HG03066 (cell line): ENCODE measurements around the gene KRTAP4-6.
"Not testable (repeated sequence)": the region's sequence is repeated elsewhere in the genome, so short reads cannot be mapped to it uniquely, and the experiment has no call there.

ENCODE experiments used
- ATAC-seq: cut with Tn5 transposase; IDR thresholded peaks from one replicate; pipeline ENCODE4 v1.9.1; 2021; ENCODE audit warnings: low read depth; ENCODE audit not compliant: unreplicated experiment

The KRTAP4-6 gene

GRCh38 chr17:41111151-41111885 lies 29.0 kb downstream of the KRTAP4-6 start:
- ATAC-seq, result no peak

- not testable (repeated sequence) for ATAC-seq
Measured at GRCh38 chr17:41108728-41109386, 31.5 kb downstream of the KRTAP4-6 start.

GRCh38 chr17:41107941-41108450 lies 32.3 kb downstream of the KRTAP4-6 start:
- ATAC-seq, result no peak

GRCh38 chr17:41105347-41105746 lies 35.0 kb downstream of the KRTAP4-6 start, which contains the start of gene KRTAP4-9:
Gene KRTAP4-9, plus strand, starts transcription at chr17:41105389. Its CDS starts 0 bp downstream, at chr17:41105389.
- ATAC-seq, result not testable (repeated sequence)

GRCh38 chr17:41104386-41105038 lies 35.8 kb downstream of the KRTAP4-6 start:
- ATAC-seq, result not testable (repeated sequence)

GRCh38 chr17:41103896-41104295 lies 36.4 kb downstream of the KRTAP4-6 start:
- no peak for ATAC-seq

- ATAC-seq, result no peak
Measured at GRCh38 chr17:41101586-41102259, 38.6 kb downstream of the KRTAP4-6 start, which contains the start of gene KRTAP4-16. Gene KRTAP4-16, minus strand, starts transcription at chr17:41102209. Its CDS starts 0 bp downstream, at chr17:41102209.

GRCh38 chr17:41099682-41100480 lies 40.5 kb downstream of the KRTAP4-6 start:
- ATAC-seq, result not testable (repeated sequence)

GRCh38 chr17:41098481-41098880 lies 41.9 kb downstream of the KRTAP4-6 start:
- no peak for ATAC-seq

- ATAC-seq, result no peak
Measured at GRCh38 chr17:41098042-41098441, 42.3 kb downstream of the KRTAP4-6 start, which contains the start of gene KRTAP4-8. Gene KRTAP4-8, minus strand, starts transcription at chr17:41098142. Its CDS starts 58 bp downstream, at chr17:41098084.

GRCh38 chr17:41096055-41096454 lies 44.3 kb downstream of the KRTAP4-6 start:
- ATAC-seq, result no peak
